Tibial nerve (tissue), 4 donors: ENCODE data around the gene CWC22.

Experiments
- CTCF ChIP-seq, 5 experiments: fragments of 200-600 bp in 3 of 5; fragments of 450-650 bp in 2 of 5; sonication (generic) in 3 of 5; IDR thresholded peaks; one replicate each; pipeline ENCODE4 v1.5.1; 2016 to 2019; ENCODE audit warnings: antibody characterized with exemption in 5 of 5, mild to moderate bottlenecking in 3 of 5, moderate library complexity in 2 of 5
- EP300 ChIP-seq, 2 donors: sonication (generic); formaldehyde crosslinking; IDR thresholded peaks; one replicate each; pipeline ENCODE4 v1.6.1; 2017; ENCODE audit warnings: antibody characterized with exemption in 2 of 2, mild to moderate bottlenecking in 1 of 2
- POLR2A ChIP-seq, 2 donors: fragments of 450-650 bp; IDR thresholded peaks; one replicate each; pipeline ENCODE4 v1.6.1; 2017; ENCODE audit warnings: antibody characterized with exemption in 2 of 2, mild to moderate bottlenecking in 2 of 2, moderate library complexity in 2 of 2

GRCh38 chr2:180033993-180034894, 27.1 kb upstream of the CWC22 start:
- TF ChIP-seq CTCF (IDR thresholded peaks at IDR 0.05) (no peak), POLR2A (IDR thresholded peaks at IDR 0.05) (no peak), EP300 (IDR thresholded peaks at IDR 0.05) (no peak)
